GM12865 (cell line): ENCODE data around the gene CCDC124.
"Not testable (repeated sequence)": the region's sequence is repeated elsewhere in the genome, so short reads cannot be mapped to it uniquely, and the experiment has no call there.

ENCODE experiments used
- DNase-seq: peaks from one replicate; pipeline ENCODE4 v3.0.0; 2010; ENCODE audit warnings: low read depth
- H3K4me3 ChIP-seq: 2 replicates; pipeline ENCODE4 v1.5.1; 2011; ENCODE audit warnings: mild to moderate bottlenecking, low read depth, low read length, control low read depth
- CTCF ChIP-seq: IDR thresholded peaks from 2 replicates; pipeline ENCODE4 v1.5.1; 2011; ENCODE audit warnings: low read length, control low read depth, low read depth, inconsistent platforms; ENCODE audit not compliant: insufficient read depth; ENCODE audit errors: missing control alignments

Gene CCDC124

GRCh38 chr19:17977488-17977887, 44.7 kb downstream of the CCDC124 start:
- DNase-seq: no peak
- TF ChIP-seq CTCF: no peak
- no peak overlapping the region for H3K4me3 ChIP-seq

GRCh38 chr19:17981611-17982010, 48.8 kb downstream of the CCDC124 start:
- no peak for TF ChIP-seq CTCF
- no peak for DNase-seq
- H3K4me3 ChIP-seq: no peak overlapping the region

- no peak for TF ChIP-seq CTCF
- H3K4me3 ChIP-seq: no peak overlapping the region
- DNase-seq: no peak
Observed at GRCh38 chr19:17982430-17982829, 49.6 kb downstream of the CCDC124 start.

GRCh38 chr19:17985037-17985818, 52.4 kb downstream of the CCDC124 start:
- H3K4me3 ChIP-seq: no peak overlapping the region
- no peak for TF ChIP-seq CTCF
- no peak for DNase-seq

- not testable (repeated sequence) for DNase-seq, H3K4me3 ChIP-seq
Observed at GRCh38 chr19:17986569-17986968, 53.8 kb downstream of the CCDC124 start.

- no peak for TF ChIP-seq CTCF
- no peak for DNase-seq
- no peak overlapping the region for H3K4me3 ChIP-seq
Observed at GRCh38 chr19:17988161-17988560, 55.3 kb downstream of the CCDC124 start.

- H3K4me3 ChIP-seq: no peak overlapping the region
- no peak for TF ChIP-seq CTCF
- DNase-seq: no peak
Observed at GRCh38 chr19:17989425-17990094, 56.7 kb downstream of the CCDC124 start.
